ENCODE results near the gene MAP4K1.

Gene MAP4K1

DNA sequence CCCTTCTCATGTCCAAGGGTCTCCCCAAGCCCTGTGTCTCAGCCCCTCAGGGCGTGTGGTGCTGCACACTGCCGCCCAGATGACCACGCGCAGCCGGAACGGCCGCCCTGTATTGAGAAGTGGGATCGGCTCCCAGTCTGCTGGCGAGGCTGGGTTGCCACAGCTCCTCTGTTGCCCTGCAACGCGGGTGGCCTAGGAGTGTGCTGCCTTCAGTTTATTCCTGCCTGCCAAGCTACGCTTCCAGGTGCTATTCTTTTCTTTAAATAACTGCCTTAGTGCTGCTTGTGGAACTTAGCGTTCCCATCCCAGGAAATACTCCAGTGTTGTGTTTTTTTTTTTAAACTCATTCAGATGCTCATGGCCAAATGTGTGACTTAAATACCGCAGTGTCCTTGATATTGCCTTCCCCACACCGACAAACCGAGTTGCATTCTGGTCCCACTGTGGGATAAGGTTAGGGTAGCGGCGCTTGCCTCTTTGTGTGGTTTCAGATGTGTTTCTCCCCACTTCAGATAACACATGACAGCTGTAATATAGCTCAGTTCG is 46.3 kb upstream of the MAP4K1 start:
- H3K4me3 ChIP-seq (ENCODE audit: low read depth, low read length): no peak overlapping the region
- DNase-seq (ENCODE audit: low read depth): no peak
- TF ChIP-seq, protein P1, sequence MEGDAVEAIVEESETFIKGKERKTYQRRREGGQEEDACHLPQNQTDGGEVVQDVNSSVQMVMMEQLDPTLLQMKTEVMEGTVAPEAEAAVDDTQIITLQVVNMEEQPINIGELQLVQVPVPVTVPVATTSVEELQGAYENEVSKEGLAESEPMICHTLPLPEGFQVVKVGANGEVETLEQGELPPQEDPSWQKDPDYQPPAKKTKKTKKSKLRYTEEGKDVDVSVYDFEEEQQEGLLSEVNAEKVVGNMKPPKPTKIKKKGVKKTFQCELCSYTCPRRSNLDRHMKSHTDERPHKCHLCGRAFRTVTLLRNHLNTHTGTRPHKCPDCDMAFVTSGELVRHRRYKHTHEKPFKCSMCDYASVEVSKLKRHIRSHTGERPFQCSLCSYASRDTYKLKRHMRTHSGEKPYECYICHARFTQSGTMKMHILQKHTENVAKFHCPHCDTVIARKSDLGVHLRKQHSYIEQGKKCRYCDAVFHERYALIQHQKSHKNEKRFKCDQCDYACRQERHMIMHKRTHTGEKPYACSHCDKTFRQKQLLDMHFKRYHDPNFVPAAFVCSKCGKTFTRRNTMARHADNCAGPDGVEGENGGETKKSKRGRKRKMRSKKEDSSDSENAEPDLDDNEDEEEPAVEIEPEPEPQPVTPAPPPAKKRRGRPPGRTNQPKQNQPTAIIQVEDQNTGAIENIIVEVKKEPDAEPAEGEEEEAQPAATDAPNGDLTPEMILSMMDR (IDR thresholded peaks at IDR 0.05; ENCODE audit: insufficient read depth, low read depth, low read length, missing control alignments): no peak

DNA sequence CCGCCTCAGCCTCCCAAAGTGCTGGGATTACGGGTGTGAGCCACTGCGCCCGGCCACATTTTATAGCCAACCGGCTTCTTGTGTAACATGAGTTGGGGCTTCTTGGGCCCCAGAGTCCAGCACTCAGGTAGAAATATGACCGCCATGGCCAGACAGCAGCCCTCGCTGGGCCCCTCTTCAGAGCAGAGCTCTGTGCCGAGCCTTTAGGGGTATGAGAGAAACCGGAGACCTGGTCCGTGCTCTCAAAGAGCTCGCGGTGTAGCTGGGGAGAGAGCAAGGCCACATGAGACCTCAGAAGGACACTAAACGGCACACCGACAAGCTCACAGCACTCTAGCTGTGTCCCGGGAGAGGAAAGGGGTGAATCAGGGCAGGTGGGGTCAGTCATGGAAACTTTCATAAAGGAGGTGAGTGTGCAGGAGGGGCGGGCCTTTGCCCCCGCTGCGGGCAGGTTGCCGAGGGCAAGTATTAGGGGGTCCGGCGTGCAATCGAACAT is 45.5 kb upstream of the MAP4K1 start:
- no peak overlapping the region for H3K4me3 ChIP-seq (ENCODE audit: low read depth, low read length)
- DNase-seq (ENCODE audit: low read depth): no peak
- TF ChIP-seq, protein P1 (IDR thresholded peaks at IDR 0.05; ENCODE audit: insufficient read depth, low read depth, low read length, missing control alignments): no peak

DNA sequence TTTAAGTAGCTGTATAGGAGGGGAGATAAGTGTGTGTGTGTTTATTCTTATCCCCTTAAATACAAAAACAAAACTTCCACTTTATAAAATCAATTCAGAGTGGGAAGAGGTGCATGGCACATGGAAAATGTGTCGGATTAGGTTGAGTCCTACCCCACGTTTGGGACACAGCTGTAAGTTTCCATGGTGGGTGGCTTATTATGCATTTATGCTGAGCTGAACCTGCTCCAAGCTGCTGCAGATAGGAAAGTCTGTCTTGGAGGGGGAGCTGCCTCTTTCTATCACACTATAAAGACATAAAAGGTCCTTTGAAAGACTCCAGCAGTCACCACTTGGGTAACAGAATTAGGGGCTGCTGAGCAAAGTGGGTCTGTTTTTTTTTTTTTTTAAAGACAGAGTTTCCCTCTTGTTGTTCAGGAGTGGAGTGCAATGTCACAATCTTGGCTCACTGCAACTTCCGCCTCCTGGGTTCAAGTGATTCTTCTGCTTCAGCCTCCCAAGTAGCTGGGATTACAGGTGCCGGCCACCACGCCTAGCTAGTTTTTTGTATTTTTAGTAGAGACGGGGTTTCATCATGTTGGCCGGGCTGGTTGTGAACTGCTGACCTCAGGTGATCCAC is 44.9 kb upstream of the MAP4K1 start:
- no peak overlapping the region for H3K4me3 ChIP-seq (ENCODE audit: low read depth, low read length)
- no peak for DNase-seq (ENCODE audit: low read depth)
- TF ChIP-seq, protein P1 (IDR thresholded peaks at IDR 0.05; ENCODE audit: insufficient read depth, low read depth, low read length, missing control alignments): no peak

DNA sequence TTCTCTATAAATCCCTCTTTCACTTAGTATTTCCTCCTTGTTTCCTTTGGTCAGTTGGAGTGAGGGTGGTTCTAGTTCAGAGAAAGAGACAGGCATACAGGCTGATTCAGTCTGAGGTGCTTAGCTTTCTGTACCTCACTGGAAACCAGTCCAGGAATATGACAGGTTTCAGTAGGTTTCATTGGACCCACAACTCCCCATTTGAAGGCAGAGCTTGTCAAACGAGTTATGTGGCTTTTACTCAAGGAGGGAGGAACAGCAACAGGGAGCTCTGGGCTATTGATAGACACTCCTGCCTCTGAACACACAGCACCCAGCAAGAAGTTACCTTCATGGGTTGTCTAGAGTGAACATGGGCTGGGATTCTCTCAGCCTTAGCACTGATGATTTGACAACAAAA is 44.2 kb upstream of the MAP4K1 start:
- TF ChIP-seq, protein P1 (IDR thresholded peaks at IDR 0.05; ENCODE audit: insufficient read depth, low read depth, low read length, missing control alignments): no peak
- H3K4me3 ChIP-seq (ENCODE audit: low read depth, low read length): no peak overlapping the region
- no peak for DNase-seq (ENCODE audit: low read depth)

DNA sequence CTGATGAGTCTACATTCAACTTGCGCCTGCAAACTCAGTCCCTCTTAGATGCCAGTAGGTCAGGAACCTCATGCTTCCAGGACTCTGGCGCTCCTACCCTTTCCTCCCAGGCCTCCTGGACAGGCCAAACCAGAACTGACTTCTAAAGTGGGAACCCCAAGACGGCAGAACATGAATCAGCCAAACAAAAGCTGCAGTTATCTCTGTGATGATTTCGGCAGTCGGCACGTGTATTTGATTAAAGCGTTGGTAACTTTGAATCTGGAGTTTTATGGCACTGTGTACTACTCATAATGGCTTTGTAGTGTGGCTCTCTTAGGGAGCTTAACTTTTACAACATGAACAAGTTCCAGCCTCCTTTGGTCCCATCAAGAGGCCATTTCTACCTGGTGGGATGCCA is 43.4 kb upstream of the MAP4K1 start:
- DNase-seq (ENCODE audit: low read depth): no peak
- no peak overlapping the region for H3K4me3 ChIP-seq (ENCODE audit: low read depth, low read length)
- TF ChIP-seq, protein P1 (IDR thresholded peaks at IDR 0.05; ENCODE audit: insufficient read depth, low read depth, low read length, missing control alignments): no peak

DNA sequence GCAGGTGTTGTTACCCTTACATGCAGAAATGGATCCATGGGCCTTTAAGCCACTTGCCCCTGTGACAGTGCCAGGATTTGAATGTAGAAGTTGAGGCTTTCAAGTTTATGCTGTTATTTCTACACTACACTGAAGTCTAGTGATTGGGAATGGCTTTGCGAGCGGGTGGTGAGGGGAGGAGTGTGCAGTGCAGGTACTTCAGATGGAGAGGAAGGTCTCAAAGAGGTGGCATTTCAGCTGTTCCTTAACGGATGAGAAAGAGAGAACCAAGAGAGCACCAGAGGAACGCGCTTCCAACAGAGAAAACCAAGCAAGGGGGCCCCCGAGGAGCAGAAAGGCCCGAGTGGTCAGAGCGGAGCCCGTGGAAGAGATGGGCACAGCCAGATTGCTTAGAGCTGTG is 43.0 kb upstream of the MAP4K1 start:
- no peak overlapping the region for H3K4me3 ChIP-seq (ENCODE audit: low read depth, low read length)
- no peak for DNase-seq (ENCODE audit: low read depth)
- TF ChIP-seq, protein P1 (IDR thresholded peaks at IDR 0.05; ENCODE audit: insufficient read depth, low read depth, low read length, missing control alignments): no peak

Measured in GM12865 (cell line).